ENCODE results near the gene IL17F.

Gene IL17F

GRCh38 chr6:52244400-52244799, at the start of gene IL17F:
IL17F (minus strand) TSS chr6:52244500; CDS start chr6:52244429, 71 bp downstream.
- H3K4me3 ChIP-seq (ENCODE audit: low read depth, low read length) = no peak within 1 kb of the TSS
- DNase-seq (ENCODE audit: low read depth) = no peak
- TF ChIP-seq CTCF (IDR thresholded peaks at IDR 0.05; ENCODE audit: control insufficient read depth, extremely low read depth, insufficient read depth) = no peak

DNA sequence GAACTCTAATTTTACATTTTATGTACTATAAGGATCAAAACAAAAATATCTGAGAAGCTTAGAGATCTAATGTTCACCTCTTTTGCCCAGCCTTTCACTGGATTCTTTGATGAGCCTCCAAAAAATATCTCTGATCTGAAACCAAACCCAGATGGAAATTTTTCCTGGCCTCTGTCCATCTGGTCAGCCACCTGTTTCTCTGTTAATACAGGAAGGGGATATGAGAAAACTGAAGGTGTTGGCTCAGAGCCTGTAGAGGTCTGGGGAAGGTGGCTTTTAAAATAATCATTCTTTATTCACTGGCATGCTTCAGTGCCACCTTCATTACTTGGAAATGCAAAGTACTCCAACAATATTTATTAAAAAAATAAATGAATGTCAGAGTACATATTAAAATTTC, 48.8 kb upstream of the IL17F start:
- no peak overlapping the region for H3K4me3 ChIP-seq (ENCODE audit: low read depth, low read length)
- DNase-seq (ENCODE audit: low read depth) = no peak
- no peak for TF ChIP-seq CTCF (IDR thresholded peaks at IDR 0.05; ENCODE audit: control insufficient read depth, extremely low read depth, insufficient read depth)

GRCh38 chr6:52288841-52289240, 44.5 kb upstream of the IL17F start:
- H3K4me3 ChIP-seq (ENCODE audit: low read depth, low read length) = no peak overlapping the region
- TF ChIP-seq CTCF (IDR thresholded peaks at IDR 0.05; ENCODE audit: control insufficient read depth, extremely low read depth, insufficient read depth) = no peak
- DNase-seq (ENCODE audit: low read depth) = no peak

- no peak overlapping the region for H3K4me3 ChIP-seq (ENCODE audit: low read depth, low read length)
- no peak for TF ChIP-seq CTCF (IDR thresholded peaks at IDR 0.05; ENCODE audit: control insufficient read depth, extremely low read depth, insufficient read depth)
- DNase-seq (ENCODE audit: low read depth) = no peak
Measured at GRCh38 chr6:52288216-52288615, 43.9 kb upstream of the IL17F start.

DNA sequence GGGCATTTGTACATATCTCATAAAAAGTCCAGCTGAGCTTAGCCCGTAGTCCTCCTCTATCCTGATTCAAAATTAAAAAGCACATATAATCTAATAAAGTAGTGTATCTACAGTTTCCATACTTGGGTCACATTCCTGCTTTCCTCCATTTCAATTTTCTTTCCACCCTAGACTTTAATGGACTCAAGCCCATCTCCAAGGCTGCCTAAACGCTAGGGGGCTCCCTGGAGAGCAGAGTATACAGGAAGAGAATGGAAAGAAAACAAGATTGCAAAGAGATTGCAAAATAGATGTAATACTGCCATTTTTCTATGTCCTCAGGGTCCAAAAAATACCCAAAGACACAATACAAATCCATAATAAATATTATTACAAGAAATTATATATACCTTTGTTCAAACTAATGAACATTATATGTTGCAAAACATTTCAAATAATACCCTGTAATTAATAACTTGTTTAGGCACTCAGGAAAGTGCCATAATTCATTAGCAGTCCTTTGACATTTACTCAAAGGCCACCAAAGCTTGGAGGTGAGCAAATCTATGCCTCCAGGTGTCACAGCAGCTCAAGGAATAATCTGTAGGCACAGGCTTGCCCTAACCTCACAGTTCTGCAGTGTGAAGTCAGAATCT, 42.6 kb upstream of the IL17F start:
- no peak for DNase-seq (ENCODE audit: low read depth)
- no peak overlapping the region for H3K4me3 ChIP-seq (ENCODE audit: low read depth, low read length)

DNA sequence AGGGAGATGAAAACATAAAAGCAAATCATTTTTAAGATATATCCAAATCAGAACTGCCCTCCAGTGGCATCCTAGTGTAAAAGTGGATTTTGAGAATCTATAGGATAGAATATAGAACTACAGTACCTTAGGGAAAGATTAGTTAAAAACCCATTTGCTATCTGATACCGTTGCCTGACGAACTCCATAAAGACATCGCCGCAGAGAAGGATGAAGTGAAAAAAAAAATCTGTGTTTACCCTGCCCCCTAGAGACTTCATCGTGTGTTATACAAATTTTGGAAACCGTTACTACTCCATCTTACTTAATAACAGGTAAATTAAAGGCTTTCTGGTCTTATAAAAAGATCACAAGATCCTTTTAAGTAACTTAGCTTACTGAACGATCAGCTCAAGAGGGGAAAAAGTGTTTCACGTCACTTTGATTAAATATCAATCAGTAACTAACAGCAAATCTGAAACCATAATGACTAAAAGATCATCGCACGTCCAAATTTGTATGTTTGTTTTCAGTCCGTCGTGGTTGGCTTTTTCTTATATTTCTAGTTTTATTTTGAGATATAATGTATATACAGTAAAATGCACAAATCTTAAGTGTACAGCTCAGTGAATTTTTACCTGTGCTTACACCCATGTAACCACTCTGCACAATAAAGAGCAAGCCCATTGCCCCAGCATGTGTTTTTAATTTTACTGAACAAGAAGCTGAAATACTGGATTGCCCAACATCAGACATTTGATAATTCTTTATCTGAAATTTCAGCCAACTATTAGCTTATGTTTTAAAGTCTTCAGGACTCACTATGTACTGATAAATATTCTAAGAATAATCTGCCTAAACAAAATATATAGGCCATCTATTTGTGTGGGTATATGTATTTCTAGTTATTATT, 41.1 kb upstream of the IL17F start:
- DNase-seq (ENCODE audit: low read depth) = no peak
- TF ChIP-seq CTCF (IDR thresholded peaks at IDR 0.05; ENCODE audit: control insufficient read depth, extremely low read depth, insufficient read depth) = no peak
- peak overlapping the region; percentile 88 for H3K4me3 ChIP-seq (ENCODE audit: low read depth, low read length)

More for the DNA sequence above, 42.6 kb upstream of the IL17F start:
- TF ChIP-seq CTCF (IDR thresholded peaks at IDR 0.05; ENCODE audit: control insufficient read depth, extremely low read depth, insufficient read depth) = peak; percentile 77

Measured in LNCaP clone FGC (cell line).